RKO (cell line): Measurements from ENCODE around the gene MAP4K3.

Experiments used
- DNase-seq: peaks from one replicate; pipeline ENCODE4 v3.0.0-alpha.2; 2016; ENCODE audit warnings: low spot score

Gene MAP4K3

GRCh38 chr2:39443009-39443408 lies 5.9 kb upstream of the MAP4K3 start:
- DNase-seq = no peak

- peak; percentile 55 for DNase-seq
These were observed 624 bp upstream of the MAP4K3 start for GRCh38 chr2:39437522-39438296.

GRCh38 chr2:39435741-39436591 lies 1.1 kb downstream of the MAP4K3 start:
- peak; percentile 40 for DNase-seq

- DNase-seq = no peak
These were observed 1.9 kb downstream of the MAP4K3 start for GRCh38 chr2:39435234-39435633.

- no peak for DNase-seq
These were observed 2.7 kb downstream of the MAP4K3 start for GRCh38 chr2:39434233-39434897.

- DNase-seq = no peak
These were observed 3.4 kb downstream of the MAP4K3 start for GRCh38 chr2:39433586-39434195.

- no peak for DNase-seq
These were observed 4.4 kb downstream of the MAP4K3 start for GRCh38 chr2:39432701-39433100.

GRCh38 chr2:39431592-39432316 lies 5.3 kb downstream of the MAP4K3 start:
- DNase-seq = no peak

- DNase-seq = no peak
These were observed 7.3 kb downstream of the MAP4K3 start for GRCh38 chr2:39429746-39430145.

- DNase-seq = no peak
These were observed 12.1 kb downstream of the MAP4K3 start for GRCh38 chr2:39424951-39425350.

- no peak for DNase-seq
These were observed 14.4 kb downstream of the MAP4K3 start for GRCh38 chr2:39422700-39423099.

GRCh38 chr2:39421354-39421753 lies 15.7 kb downstream of the MAP4K3 start:
- DNase-seq = no peak

- DNase-seq = no peak
These were observed 17.5 kb downstream of the MAP4K3 start for GRCh38 chr2:39419282-39420223.

- no peak for DNase-seq
These were observed 18.6 kb downstream of the MAP4K3 start for GRCh38 chr2:39418491-39418890.

- no peak for DNase-seq
These were observed 20.9 kb downstream of the MAP4K3 start for GRCh38 chr2:39416140-39416539.

- no peak for DNase-seq
These were observed 23.9 kb downstream of the MAP4K3 start for GRCh38 chr2:39413063-39413737.

GRCh38 chr2:39411181-39411944 lies 25.7 kb downstream of the MAP4K3 start:
- peak; percentile 97 for DNase-seq

- no peak for DNase-seq
These were observed 27.2 kb downstream of the MAP4K3 start for GRCh38 chr2:39409697-39410389.
